ENCODE data around the gene KSR2.

The KSR2 gene

DNA sequence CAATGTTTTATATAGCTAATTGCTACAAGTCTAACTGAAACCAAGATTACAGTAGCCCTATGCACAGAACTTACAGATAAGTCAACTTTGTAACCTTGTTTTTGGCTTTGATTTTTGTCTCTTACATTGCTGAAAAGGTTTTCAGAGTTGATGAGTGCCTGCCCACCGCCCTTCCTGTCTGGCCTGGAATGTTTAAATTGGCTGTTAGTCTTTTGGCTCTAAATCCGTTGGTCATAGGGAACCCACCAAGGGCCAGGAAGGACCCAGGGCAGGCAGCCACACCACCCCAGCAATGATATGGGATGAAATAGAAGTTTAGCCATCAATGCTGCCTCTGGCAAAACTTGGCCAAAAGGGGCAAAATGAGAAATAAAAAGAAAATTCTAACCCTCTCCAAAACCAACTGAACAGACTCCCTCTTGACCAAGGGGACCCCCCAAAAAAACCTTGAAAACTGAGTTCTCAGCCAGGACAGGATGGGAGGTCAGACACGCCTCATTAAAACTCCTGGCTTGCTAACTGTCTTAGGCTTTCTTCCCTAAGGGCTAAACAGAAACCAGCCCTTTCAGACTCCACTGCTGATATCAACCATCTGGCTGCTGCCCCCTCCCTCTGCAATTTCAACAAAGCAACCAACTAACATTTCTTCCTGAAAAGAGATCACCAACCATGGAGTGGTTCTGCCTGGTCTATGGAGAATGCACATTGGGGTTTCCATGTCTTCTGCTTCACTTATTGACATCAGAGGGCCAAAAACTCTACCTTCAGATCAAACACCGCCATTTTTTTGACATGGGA lies 365.3 kb downstream of the KSR2 start:
- no peak for DNase-seq

DNA sequence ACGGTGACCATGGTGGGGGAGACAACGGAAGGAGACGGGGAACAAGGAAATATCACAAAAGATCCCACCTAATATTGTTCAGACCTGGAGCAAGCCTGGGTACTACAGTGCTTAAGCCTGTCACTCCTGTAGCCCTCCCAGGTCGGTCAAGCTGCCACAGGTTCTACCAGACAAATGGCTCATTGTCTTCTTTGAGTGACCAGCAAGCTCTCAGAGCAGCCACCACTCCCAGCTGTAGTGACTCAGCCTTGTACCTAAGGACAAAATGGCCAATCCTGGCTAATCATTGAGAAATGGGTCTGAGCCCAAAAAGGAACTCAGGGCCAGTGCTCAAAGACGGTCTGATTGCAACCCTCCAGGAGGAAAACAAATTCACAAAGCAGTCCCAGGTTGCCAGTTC lies 368.9 kb downstream of the KSR2 start:
- DNase-seq, result no peak

DNA sequence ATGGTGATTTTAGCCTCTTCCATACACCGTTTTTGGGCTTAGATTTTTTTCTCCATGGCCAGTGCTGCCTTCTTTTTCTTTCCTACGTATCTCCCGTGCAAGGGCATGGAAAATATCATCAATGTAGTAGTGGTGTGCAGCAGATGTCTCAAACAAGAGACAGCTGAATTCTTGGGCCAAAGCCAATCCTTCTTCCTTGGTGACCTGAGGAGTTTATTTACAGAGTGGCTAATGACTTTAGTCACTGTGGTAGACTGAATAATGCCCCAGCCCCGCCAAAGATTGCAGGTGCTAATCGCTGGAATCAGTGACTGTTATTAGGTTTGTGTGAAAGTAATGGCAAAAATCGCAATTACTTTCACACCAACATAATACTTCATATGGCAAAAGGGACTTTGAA lies 371.8 kb downstream of the KSR2 start:
- peak; percentile 89 for DNase-seq

DNA sequence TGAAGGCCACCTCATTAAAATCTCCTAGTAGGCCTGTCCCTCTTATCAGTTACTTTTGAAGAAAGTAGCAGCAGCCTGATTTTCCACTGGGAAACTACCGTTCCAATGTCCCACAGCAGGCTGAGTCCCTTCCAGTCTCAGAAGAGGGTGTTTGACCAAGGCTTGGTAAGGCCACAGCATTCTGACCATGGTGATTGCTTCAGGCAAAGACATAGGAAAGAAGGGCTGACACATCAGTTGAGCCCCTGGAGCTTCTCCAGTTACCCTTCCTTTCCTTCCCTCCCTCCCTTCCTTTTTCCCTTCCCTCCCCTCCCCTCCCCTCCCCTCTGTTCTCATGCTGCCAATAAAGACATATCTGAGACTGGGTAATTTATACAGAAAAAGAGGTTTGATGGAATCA lies 373.0 kb downstream of the KSR2 start:
- DNase-seq, result no peak

DNA sequence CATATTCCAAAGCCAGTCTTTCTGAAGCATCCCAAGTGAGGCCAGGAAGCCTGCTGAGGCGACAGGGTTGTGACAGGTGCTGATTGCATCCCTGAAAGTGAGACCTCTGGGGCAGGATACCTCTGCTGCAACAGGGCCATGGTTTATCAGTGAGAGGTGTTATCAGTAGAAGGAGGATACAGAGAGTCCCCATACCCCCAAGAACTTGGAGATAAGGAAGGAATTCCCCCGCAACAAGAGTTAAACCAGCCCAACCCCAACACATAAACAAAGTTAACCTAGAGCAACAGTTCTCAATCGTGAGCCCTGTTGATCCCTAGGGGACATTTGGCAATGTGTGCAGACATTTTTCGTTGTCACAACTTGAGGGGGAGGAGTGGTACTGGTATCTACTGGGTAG lies 374.3 kb downstream of the KSR2 start:
- DNase-seq, result no peak

DNA sequence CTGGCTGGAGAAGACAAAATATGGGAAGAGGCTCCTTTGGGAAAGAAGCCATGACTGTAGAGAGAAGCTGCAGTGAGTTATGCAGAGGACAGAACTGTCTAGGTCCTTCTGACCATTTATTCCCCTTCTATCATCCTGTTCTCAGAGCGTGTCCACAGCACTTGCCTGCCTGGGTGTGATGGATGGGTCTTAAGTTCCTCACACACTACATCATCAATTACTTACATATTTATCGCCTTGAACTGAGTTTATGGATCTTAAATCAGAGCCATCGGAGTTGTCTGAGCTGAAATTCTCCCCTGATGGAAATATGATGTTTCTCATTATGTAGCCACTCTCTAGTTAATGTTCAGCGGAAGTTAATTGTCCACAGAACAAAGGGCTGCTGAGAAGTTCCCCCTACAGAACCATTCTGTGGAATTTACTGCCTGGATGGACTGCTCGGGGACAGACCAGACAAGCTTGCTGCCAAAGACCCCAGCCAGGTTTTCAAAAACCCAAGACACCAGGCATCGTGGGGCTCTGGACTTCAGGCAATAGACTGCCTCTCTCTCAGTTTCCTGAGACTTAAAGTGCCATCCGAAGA lies 374.9 kb downstream of the KSR2 start:
- DNase-seq, result no peak

DNA sequence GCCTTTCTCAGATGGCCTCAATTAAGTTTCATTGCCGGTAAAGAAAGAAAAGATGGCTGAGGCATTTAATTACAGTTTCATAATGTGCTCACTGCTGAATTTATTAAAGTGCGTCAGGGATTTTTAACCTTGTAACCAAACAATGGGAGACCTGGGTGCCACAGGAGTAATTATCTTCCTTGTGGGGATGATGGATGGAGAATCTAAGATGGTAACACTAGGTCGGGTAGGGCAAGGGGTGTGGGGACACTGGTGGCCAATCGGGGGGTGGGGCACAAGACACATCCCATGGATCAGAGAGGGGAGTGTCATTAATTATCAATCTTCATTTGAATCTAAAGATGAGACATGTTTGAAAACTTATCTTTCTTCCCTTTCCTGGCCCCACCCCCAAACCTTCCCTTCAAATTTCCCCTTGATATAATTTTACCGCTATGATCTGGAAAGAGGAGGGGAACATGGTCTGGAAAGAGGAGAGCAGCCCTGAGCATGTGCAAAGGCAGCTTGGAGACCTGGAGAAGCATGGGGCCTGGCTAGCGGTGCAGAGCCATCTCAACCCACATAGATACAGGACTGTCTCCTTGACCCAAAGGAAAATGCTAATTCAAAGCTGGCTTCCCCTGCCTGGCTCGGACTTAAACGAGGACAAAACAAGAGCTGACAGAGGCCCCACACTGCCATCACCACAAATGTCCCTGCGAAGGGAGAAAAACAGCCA lies 376.0 kb downstream of the KSR2 start:
- no peak for DNase-seq

DNA sequence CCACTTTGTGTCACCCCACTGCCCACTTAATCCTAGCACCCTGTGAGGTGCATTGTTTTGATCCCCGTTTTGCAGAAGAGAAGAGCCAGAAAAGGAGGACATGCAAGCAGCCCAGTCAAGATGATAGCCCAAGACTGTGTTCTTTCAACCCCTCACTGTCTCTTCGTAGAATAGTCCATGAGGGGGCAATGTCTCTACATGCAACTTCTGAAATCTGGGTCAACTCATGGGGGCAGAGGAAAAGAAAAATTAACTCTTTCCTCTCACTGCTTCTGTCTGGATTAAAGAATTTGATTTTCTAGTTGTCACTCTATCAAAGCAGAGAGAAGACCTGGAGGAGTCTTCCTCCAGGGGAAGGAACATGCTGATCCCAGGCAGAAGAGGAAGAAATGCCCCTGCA lies 377.8 kb downstream of the KSR2 start:
- DNase-seq, result no peak

DNA sequence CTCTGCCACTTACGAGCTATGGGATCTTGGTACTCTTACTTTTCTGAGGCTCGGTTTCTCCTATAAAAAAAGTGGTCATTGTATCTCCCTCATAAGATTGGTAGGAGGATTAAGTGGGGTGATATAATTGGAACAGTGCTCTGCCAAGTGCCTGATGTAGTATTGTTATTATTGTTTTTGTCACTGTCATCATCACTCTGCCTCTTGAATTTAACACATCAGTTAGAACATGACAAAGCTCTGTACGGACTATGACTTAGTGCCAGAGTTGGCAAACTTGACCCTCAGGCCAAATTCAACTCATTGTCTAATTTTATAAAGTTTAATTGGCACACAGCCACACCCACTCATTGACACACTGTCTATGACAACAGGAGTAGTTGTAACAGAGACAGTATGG lies 378.4 kb downstream of the KSR2 start:
- DNase-seq, result no peak

DNA sequence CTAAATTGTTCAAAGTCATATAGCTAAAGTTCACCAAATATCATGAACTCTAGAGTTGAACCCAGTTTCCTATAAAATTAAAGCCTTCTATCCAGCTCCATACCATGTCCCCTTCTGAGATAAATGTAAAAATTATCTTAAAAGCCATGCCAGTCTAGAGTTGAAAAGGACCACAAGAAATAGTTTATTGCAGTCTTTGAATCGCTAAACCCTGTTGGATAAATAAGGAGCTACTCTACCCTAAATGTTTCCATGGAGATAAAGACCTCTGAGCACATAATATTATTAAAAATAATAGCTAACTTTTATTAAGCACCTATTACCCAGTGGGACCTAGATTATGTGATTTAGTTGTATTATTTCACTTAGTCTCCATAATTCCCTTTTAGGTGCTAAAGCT lies 379.8 kb downstream of the KSR2 start:
- DNase-seq, result no peak

DNA sequence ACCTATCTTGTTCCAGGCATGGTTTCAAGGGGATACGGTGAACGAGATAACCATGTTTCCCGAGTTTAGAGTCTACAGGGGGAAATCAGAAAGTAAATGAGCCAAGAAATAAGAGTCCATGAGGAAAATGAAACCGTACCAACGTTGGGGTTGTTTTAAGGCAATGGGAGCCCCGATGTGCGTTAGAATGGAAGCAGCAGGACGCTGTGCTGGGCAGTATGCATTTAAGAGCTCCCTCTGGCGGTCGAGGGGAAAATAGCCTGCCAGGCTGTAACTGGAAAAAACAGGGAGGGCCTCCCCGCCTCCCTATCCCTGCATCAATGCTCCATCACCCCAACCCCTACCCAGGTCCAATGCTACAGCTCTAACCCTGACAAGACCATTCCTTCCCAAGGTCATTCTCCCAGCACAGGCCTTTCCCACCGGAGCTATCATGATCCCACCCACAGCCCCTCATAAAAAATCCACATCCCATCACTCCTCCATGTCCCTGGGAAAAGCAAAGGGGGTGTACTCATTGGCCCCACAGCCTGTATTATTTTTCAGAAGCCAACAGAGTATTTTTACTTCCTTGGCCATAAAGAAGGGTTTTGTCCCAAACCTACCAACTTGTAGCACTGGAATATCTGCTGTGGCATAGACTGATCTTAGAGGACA lies 381.0 kb downstream of the KSR2 start:
- peak; percentile 59 for DNase-seq

DNA sequence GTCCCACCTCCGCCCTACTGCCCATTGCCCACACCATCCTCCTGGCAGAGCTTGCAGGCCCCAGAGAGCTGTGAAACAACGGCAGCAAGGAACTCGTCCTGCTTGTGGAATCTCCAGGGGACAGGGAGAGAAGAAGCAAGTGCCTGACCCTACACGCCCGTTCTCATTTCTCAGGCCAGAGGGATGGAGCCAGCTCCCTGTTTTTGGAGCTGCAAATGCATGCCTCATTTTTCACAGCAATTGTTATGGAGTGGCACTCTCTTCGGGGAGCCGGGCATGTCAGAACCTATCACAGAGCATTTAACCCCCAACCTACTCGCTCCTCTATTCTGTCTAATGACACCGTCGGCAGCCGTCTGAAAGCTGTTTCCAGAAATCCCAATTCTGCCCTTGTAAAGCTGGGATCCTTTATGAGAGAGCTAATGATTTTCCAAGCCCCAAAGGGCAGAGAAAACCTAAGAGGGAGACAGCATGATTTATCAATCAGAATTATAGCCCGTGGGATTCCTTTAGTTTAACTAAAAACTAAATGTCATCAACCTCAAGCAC lies 385.0 kb downstream of the KSR2 start:
- DNase-seq, result peak; percentile 55

DNA sequence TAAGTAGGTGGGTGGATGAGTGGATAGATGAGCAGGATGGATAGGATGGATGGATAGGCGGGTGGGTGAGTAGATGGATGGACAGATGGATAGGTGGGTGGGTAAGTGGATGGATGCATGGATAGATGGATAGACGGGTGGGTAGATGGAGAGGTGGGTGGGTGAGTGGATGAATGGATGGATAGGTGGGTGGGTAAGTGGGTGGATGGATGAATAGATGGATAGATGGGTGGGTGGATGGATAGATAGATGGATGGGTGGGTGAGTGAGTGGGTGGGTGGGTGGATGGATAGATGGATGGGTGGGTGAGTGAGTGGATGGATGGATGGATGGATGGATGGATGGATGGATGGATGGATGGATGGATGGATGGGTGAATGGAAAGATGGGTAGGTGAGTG lies 385.7 kb downstream of the KSR2 start:
- DNase-seq, result no peak

DNA sequence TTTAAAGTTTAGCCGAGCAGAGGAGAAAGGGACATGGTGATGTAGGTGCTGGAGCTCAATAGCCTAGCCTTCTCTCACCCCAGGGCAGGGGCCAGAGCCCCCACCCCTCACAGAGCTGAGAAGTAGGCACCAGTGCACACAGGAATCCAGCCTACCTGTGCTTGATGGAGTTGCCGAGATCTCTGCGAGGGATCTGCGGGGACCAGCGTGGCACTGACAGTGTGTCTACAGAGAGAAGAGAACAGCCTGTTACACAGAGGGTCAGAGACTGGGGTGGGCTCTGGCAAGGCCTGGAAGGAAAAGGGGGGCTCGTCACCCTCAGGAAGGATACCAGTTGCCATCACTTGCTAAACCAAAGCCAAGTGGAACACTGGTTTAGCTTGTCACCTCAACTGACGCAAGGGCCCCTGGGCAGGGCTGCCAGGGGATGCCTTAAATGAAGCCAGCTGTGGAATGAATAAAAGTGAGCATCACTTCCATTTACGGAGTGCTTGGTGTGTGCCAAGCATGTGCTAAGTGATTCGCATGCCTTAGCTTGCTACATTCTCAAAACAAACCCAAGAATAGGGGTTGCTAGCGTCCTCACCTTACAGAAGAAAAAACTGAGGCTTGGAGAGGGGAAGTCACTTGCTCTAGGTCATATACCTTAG lies 386.5 kb downstream of the KSR2 start:
- no peak for DNase-seq

DNA sequence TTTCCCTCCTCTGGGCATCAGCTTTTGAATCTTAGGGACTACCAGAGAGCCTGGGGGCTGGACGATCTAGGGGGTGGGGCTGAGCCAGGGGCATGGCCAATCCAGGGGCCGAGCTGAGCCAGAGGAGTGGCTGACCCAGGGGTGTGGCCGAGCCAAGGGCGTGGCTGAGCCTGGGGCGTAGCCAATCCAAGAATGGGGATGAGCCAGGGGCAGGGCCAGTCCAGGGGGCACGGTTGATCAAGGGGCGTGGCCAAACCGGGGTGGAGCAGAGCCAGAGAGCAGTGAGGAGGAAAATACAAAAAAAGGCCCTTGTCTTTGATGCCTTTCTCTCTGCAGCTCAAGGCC lies 388.1 kb downstream of the KSR2 start:
- no peak for DNase-seq

DNA sequence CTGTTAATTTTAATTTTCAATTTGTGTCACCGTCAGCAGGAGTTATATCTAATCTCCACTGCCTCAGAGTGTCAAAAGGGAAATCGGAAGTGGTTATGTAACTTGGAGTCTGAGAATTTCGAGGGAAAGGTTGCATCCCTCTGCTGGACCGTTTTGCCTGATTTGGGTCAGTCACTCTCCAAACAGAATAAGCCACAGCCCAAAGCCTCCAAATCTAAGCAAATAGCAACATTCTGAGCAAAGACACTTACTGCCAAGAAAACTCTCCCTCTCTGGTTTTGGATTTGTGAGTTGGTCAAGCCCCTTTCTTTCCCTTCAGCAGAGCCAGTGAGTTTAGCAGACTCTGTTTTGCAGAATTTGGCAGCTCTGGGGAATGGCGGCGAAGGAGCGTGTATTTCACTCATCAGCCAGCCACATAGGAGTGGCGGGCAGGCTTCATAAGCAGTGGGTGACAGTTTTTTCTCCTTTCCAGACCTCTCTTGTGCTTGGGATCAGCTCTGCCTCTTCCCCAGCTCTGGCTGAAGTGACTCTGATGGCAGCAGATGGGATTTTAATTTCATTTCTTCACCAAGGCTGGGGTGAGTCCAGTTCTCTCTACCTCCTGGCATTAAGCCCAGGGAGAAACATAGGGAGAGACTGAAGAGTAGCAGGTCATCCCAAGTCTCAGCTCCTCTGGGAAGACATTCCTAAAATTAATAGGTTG lies 388.6 kb downstream of the KSR2 start:
- DNase-seq, result no peak

DNA sequence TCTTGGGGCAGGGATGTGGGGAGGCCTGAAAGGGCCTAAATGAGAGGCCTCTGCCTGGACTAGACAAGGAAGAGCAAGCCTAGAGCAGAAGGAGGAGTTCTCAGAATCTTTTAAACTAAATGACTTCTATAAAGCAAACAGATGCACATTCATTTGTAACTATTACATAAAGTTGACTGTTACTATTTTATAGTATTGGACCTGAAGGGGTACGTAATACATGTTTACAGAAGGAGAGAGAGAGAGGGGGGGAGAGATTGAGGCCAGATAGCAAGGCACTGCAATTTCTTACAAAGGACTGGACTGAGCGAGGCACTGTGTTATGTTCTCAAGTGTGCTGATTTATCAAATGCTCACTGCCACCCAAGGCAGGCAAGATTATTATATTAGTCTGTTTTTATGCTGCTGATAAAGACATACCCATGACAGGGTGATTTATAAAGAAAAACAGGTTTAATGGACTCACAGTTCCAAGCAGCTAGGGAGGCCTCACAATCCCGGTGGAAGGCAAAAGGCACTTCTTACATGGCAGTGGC lies 391.6 kb downstream of the KSR2 start:
- DNase-seq, result no peak

DNA sequence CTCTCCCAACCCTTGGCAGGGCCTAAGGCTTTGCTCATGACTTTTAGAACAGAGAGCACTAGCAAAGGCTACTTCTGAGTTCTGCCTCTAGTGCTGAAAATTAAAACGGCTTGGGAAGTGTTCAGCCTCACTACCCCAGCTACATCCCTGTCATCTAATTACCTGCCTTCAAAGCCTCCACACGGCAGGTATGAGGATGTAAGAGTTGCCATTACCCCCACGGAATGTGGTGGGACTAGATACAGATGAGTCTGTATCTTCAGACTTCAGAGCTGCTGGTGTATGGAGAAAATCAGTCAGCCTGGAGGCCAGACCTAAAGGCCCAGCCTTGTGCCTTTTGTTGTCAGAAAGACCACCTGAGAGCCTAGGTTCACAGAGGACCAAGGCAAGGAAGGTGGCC lies 392.7 kb downstream of the KSR2 start:
- no peak for DNase-seq

DNA sequence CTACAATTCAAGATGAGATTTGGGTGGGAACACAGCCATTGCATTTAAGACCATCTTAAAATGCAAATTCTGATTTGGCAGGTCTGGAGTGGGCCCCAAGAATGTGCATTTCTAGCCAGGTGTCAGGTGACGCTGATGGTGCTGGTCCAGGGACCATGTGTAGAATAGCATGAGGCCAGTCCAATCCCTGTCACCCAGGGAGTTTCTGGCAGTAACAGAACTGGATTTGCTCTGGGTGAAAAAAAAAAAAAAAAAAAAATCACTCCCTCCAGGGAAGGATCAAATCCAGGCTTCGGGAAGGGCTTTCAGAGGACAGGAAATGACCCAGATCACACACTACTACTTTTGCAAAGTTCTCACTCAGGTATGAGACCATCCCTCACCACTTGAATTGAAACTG lies 394.1 kb downstream of the KSR2 start:
- DNase-seq, result no peak

DNA sequence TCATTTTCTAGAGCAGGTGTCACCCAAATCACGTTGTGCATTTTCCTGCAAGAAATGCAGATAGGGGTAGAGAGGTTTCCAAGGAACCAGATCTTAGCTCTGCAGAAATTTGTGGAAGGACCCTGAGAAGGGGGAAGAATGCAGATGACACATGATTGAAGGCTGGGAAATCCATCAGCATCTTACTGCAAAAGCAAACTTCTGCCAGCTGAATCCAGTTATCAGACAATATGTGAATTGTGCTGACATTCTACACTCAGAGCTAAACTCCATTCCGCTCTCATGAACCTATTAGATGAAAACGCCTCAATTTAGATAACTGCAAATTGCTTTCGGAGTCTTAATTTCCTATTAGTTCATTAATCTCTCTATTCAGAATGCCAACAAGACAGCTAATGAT lies 396.0 kb downstream of the KSR2 start:
- DNase-seq, result no peak

DNA sequence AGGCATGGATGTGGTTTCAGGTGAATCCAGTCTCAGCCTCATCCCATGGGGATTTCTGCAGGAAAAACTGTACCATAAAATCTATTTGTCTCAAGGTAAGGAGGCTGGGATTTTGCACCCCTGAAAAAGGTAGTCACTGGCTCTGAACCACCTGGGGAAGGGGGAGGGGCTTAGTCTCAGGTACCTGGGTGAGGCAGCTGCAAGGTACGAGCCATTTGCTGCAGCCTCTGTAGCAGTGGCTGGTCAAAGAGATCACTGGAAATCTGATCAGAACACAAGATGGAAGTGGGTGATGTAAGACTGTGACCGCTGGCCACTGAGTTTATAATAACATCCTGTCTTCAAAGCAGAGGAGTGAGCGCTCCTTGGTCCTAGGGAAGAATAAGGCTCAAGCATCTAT lies 397.5 kb downstream of the KSR2 start:
- no peak for DNase-seq

DNA sequence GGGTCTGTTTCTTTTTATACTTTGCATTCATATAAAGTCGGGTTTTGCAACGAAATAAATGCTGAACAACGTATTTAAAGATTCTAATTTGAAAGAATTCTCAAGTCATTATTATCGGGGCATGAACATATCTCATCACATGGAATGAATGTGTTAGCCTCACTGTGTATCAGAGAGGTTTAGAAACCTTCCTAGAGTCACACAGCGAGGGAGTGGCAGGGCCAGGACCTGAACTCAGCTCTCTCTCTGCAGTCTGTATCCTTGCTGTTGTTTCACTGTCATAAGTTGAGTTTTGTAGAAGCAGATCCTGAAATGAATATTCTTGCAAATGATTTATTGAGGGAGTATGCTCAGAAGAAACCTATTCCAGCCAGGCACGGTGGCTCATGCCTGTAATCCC lies 398.2 kb downstream of the KSR2 start:
- DNase-seq, result no peak

Data from NCI-H1105 (cell line).